ENCODE measurements around the gene MED26. TPM values are rescaled to one million over a fixed set of nuclear protein-coding genes. Genes with fewer than 3 reads are reported as not detected.

The MED26 gene
- total RNA-seq, 1 experiment from 2014 or later, result 15.6 TPM

GRCh38 chr19:16566161-16566560 is 61.8 kb downstream of the MED26 start:
- Histone ChIP-seq H3K27me3 (replicated peaks; ENCODE audit: insufficient read depth, low read depth, low read length, poor library complexity) (no peaks in the 10 kb centered on the region), H3K36me3 (ENCODE audit: insufficient read depth, low read length, poor library complexity, severe bottlenecking) (peaks cover 55% of the 10 kb centered on the region), H3K4me1 (ENCODE audit: insufficient read depth, low read length, poor library complexity, severe bottlenecking) (peaks cover 2% of the 10 kb centered on the region), H3K27ac (ENCODE audit: low read depth, low read length, poor library complexity, severe bottlenecking) (no peak overlapping the region), H3K9me3 (ENCODE audit: low read depth, low read length, poor library complexity, severe bottlenecking) (no peaks in the 10 kb centered on the region), H3K4me3 (ENCODE audit: low read depth, low read length, poor library complexity, severe bottlenecking) (no peak overlapping the region)
- BruUV-seq (replicated peaks), result no TSS peak
- intact Hi-C loops (cut with micrococcal nuclease; ENCODE audit: unreplicated experiment), result no loop called here
- no peak for TF ChIP-seq EZH2 (IDR thresholded peaks at IDR 0.05; ENCODE audit: borderline replicate concordance, low read depth, low read length, poor library complexity, severe bottlenecking)
- no peak for TF ChIP-seq CTCF (conservative IDR thresholded peaks at IDR 0.05; ENCODE audit: low read depth, low read length)
- ChIA-PET CTCF (no interaction called here), POLR2A (ENCODE audit: low non-redundant PET) (no interaction called here)
- no peak for DNase-seq (ENCODE audit: low spot score)

- H3K36me3 ChIP-seq (ENCODE audit: insufficient read depth, low read length, poor library complexity, severe bottlenecking), result peaks cover 52% of the 10 kb centered on the region
- intact Hi-C loops (cut with micrococcal nuclease; ENCODE audit: unreplicated experiment), result no loop called here
Measured at GRCh38 chr19:16564842-16565241, 63.2 kb downstream of the MED26 start.

DNA sequence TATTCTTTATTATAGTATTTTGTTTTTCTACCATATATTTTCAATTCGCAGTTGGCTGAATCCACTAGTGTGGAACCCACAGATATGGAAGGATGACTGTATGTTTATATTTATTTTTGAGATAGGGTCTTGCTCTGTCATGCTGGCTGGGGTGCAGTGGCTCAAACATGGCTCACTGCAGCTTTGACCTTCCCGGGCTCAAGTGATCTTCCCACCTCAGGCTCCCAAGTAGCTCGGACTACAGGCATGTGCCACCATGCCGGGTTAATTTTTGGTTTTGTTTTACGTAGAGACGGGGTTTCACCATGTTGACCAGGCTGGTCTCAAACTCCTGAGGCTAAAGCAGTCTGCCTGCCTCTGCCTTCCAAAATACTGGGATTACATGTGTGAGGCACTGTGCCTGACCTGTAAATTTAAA is 65.4 kb downstream of the MED26 start:
- H3K4me3 ChIP-seq (ENCODE audit: low read depth, low read length, poor library complexity, severe bottlenecking), result no peak overlapping the region
- POLR2A ChIA-PET (ENCODE audit: low non-redundant PET), result no interaction called here
- no TSS peak for BruUV-seq (replicated peaks)
- peaks cover 6% of the 10 kb centered on the region for H3K4me1 ChIP-seq (ENCODE audit: insufficient read depth, low read length, poor library complexity, severe bottlenecking)
- TF ChIP-seq EZH2 (IDR thresholded peaks at IDR 0.05; ENCODE audit: borderline replicate concordance, low read depth, low read length, poor library complexity, severe bottlenecking), result no peak
- no peak for TF ChIP-seq CTCF (conservative IDR thresholded peaks at IDR 0.05; ENCODE audit: low read depth, low read length)
- CTCF ChIA-PET, result no interaction called here
- H3K27me3 ChIP-seq (replicated peaks; ENCODE audit: insufficient read depth, low read depth, low read length, poor library complexity), result no peaks in the 10 kb centered on the region
- DNase-seq (ENCODE audit: low spot score), result no peak
- no peak overlapping the region for H3K27ac ChIP-seq (ENCODE audit: low read depth, low read length, poor library complexity, severe bottlenecking)
- H3K36me3 ChIP-seq (ENCODE audit: insufficient read depth, low read length, poor library complexity, severe bottlenecking), result peaks cover 41% of the 10 kb centered on the region
- no peaks in the 10 kb centered on the region for H3K9me3 ChIP-seq (ENCODE audit: low read depth, low read length, poor library complexity, severe bottlenecking)
- intact Hi-C loops (cut with micrococcal nuclease; ENCODE audit: unreplicated experiment), result no loop called here

More at GRCh38 chr19:16564842-16565241, 63.2 kb downstream of the MED26 start:
- POLR2A ChIA-PET (ENCODE audit: low non-redundant PET), result interaction anchor here (0.7 kb wide), 1 partner anchor 20 kb away, joined by 3 read pairs; no protein-coding TSS in a partner anchor
- TF ChIP-seq CTCF (conservative IDR thresholded peaks at IDR 0.05; ENCODE audit: low read depth, low read length) (no peak), EZH2 (IDR thresholded peaks at IDR 0.05; ENCODE audit: borderline replicate concordance, low read depth, low read length, poor library complexity, severe bottlenecking) (no peak)
- no peaks in the 10 kb centered on the region for H3K27me3 ChIP-seq (replicated peaks; ENCODE audit: insufficient read depth, low read depth, low read length, poor library complexity)
- CTCF ChIA-PET, result no interaction called here
- H3K4me3 ChIP-seq (ENCODE audit: low read depth, low read length, poor library complexity, severe bottlenecking), result no peak overlapping the region
- DNase-seq (ENCODE audit: low spot score), result no peak
- H3K4me1 ChIP-seq (ENCODE audit: insufficient read depth, low read length, poor library complexity, severe bottlenecking), result peaks cover 3% of the 10 kb centered on the region
- no peaks in the 10 kb centered on the region for H3K9me3 ChIP-seq (ENCODE audit: low read depth, low read length, poor library complexity, severe bottlenecking)
- H3K27ac ChIP-seq (ENCODE audit: low read depth, low read length, poor library complexity, severe bottlenecking), result no peak overlapping the region
- BruUV-seq (replicated peaks), result no TSS peak

Data from A673 (cell line).